Endothelial cell of umbilical vein (primary cell): ENCODE measurements around the gene AGAP9. TPM values are rescaled to one million over a fixed set of nuclear protein-coding genes. Genes with fewer than 3 reads are reported as not detected.

Source experiments
- BruUV-seq: library from RNA; stranded (reverse); fragments of 400-500 nt; replicated peaks from 2 replicates; lab custom pipeline; 2021; lab: Mats Ljungman, UMichigan
- CTCF ChIA-PET: fragments of 300-600, 350-600 bp; sonication (Branson Sonifier 250); formaldehyde crosslinking; loops from one replicate; lab custom pipeline; 2021; ENCODE audit warnings: antibody characterized with exemption, inconsistent platforms; lab: Charles Lee
- POLR2A ChIA-PET: fragments of 300-600, 350-600 bp; sonication (Branson Sonifier 250); formaldehyde crosslinking; loops from one replicate; lab custom pipeline; 2021; ENCODE audit warnings: antibody characterized with exemption, inconsistent platforms; lab: Charles Lee
- DNase-seq: peaks from one replicate; pipeline ENCODE4 v3.0.0-alpha.2; 2011; ENCODE audit warnings: low read depth, low spot score
- FAIRE-seq: peaks from 2 replicates; lab custom pipeline; 2011; peaks lifted over from hg19 to GRCh38; lab: Jason Lieb, UNC
- H2AFZ ChIP-seq: 2 replicates; pipeline ENCODE4 v1.6.0; 2012; ENCODE audit warnings: low read depth, low read length, control low read depth, inconsistent platforms
- H3K27ac ChIP-seq: 2 replicates; pipeline ENCODE4 v1.5.1; 2011; ENCODE audit warnings: low read depth, mild to moderate bottlenecking, control low read depth, low read length, moderate library complexity; ENCODE audit not compliant: insufficient read depth
- H3K27me3 ChIP-seq, 2 experiments: 2 replicates each; pipeline versions ENCODE4 v1.6.0 to v1.6.1; 2011; ENCODE audit warnings: low read length in 2 of 2, mixed read lengths in 1 of 2; ENCODE audit not compliant: control insufficient read depth in 2 of 2, insufficient read depth in 2 of 2
- H3K36me3 ChIP-seq, 2 experiments: 2 replicates in 1 of 2; 3 replicates in 1 of 2; pipeline ENCODE4 v1.5.1; 2011; ENCODE audit warnings: low read length in 2 of 2, mild to moderate bottlenecking in 1 of 2, moderate library complexity in 1 of 2; ENCODE audit not compliant: control insufficient read depth in 2 of 2, insufficient read depth in 2 of 2; ENCODE audit errors: extremely low read depth in 1 of 2
- H3K4me1 ChIP-seq: 3 replicates; pipeline ENCODE4 v1.5.1; 2011; ENCODE audit warnings: mild to moderate bottlenecking, low read length; ENCODE audit not compliant: control insufficient read depth, insufficient read depth; ENCODE audit errors: extremely low read depth
- H3K4me2 ChIP-seq: 2 replicates; pipeline ENCODE4 v1.6.1; 2011; ENCODE audit warnings: low read length, control low read depth, mixed read lengths; ENCODE audit not compliant: insufficient read depth
- H3K4me3 ChIP-seq, 3 experiments: fragments of 200-600 bp in 1 of 3; sonication (generic), shearing (Covaris generic) in 1 of 3; replicated peaks in 1 of 3; 2 replicates each; pipeline ENCODE4 v1.5.1; 2011 to 2016; ENCODE audit warnings: control low read depth in 3 of 3, low read length in 3 of 3, mild to moderate bottlenecking in 2 of 3, inconsistent platforms in 1 of 3, low read depth in 1 of 3, moderate library complexity in 1 of 3; ENCODE audit not compliant: insufficient read depth in 1 of 3
- H3K79me2 ChIP-seq: 2 replicates; pipeline ENCODE4 v1.6.0; 2012; ENCODE audit warnings: low read length, inconsistent platforms; ENCODE audit not compliant: control insufficient read depth, insufficient read depth
- H3K9ac ChIP-seq: replicated peaks from 2 replicates; pipeline ENCODE3; 2011; ENCODE audit warnings: low read length, control low read depth; ENCODE audit not compliant: insufficient read depth; ENCODE audit errors: extremely low read depth
- H3K9me1 ChIP-seq: replicated peaks from 3 replicates; pipeline ENCODE4 v1.6.0; 2011; ENCODE audit warnings: mild to moderate bottlenecking, low read length; ENCODE audit not compliant: control insufficient read depth, insufficient read depth; ENCODE audit errors: extremely low read depth
- H3K9me3 ChIP-seq: replicated peaks from 2 replicates; pipeline ENCODE4 v1.5.1; 2012; ENCODE audit warnings: low read length, inconsistent platforms; ENCODE audit not compliant: control insufficient read depth, insufficient read depth
- H4K20me1 ChIP-seq: replicated peaks from 2 replicates; pipeline ENCODE3; 2011; ENCODE audit warnings: mild to moderate bottlenecking, low read length; ENCODE audit not compliant: control insufficient read depth, insufficient read depth; ENCODE audit errors: extremely low read depth
- CTCF ChIP-seq, 2 donors: IDR thresholded peaks; 1 replicate in 1 of 2; 2 replicates in 1 of 2; pipeline ENCODE4 v1.5.1; 2011; ENCODE audit warnings: low read length in 2 of 2, mild to moderate bottlenecking in 2 of 2, moderate library complexity in 2 of 2, control low read depth in 1 of 2, inconsistent platforms in 1 of 2, low read depth in 1 of 2; ENCODE audit not compliant: insufficient read depth in 1 of 2; ENCODE audit errors: extremely low read depth in 1 of 2
- EZH2 ChIP-seq: IDR thresholded peaks from 2 replicates; pipeline ENCODE4 v1.6.1; 2012; ENCODE audit warnings: borderline replicate concordance, low read depth, mild to moderate bottlenecking, moderate library complexity, low read length, inconsistent platforms; ENCODE audit not compliant: severe bottlenecking
- FOS ChIP-seq: IDR thresholded peaks from 2 replicates; pipeline ENCODE4 v1.6.1; 2011; ENCODE audit warnings: mild to moderate bottlenecking, low read length, moderate library complexity, borderline replicate concordance; ENCODE audit not compliant: insufficient read depth
- GATA2 ChIP-seq: IDR thresholded peaks from 2 replicates; pipeline ENCODE4 v1.7.0; 2011; ENCODE audit warnings: low read depth, mild to moderate bottlenecking, moderate library complexity, mixed read lengths, low read length; ENCODE audit not compliant: insufficient read length, insufficient read depth
- JUN ChIP-seq: IDR thresholded peaks from 2 replicates; pipeline ENCODE4 v1.6.1; 2011; ENCODE audit warnings: borderline replicate concordance, low read depth; ENCODE audit not compliant: insufficient read length, insufficient read depth
- MAX ChIP-seq: IDR thresholded peaks from 2 replicates; pipeline ENCODE4 v1.6.1; 2011; ENCODE audit not compliant: insufficient read depth, insufficient read length
- MYC ChIP-seq: IDR thresholded peaks from one replicate; pipeline ENCODE4 v1.6.1; 2011; ENCODE audit warnings: mild to moderate bottlenecking, low read depth, low read length
- POLR2A ChIP-seq: IDR thresholded peaks from 2 replicates; pipeline ENCODE4 v1.6.1; 2012; ENCODE audit warnings: low read depth, mild to moderate bottlenecking, control low read depth, low read length
- POLR2AphosphoS5 ChIP-seq: IDR thresholded peaks from 2 replicates; pipeline ENCODE4 v1.6.1; 2012; ENCODE audit warnings: low read depth, mild to moderate bottlenecking, control low read depth, low read length, moderate library complexity; ENCODE audit not compliant: insufficient read depth
- dilution Hi-C: fragments of 300-500 bp; cut with MboI; formaldehyde crosslinking; loops from one replicate; pipeline ENCODE4 v1.15.0; 2019; ENCODE audit warnings: low sequenced_read_pairs; ENCODE audit not compliant: extremely low pct_ligation_motif_present
- intact Hi-C: fragments of 100-400 bp; cut with micrococcal nuclease; formaldehyde crosslinking; loops from one replicate; pipeline ENCODE4 v1.10.0; 2022
- polyA plus RNA-seq, 4 experiments: library from polyadenylated mRNA; depleted of rRNA in 3 of 4; stranded (reverse) in 3 of 4; unstranded in 1 of 4; fragments of >200 nt; gene quantifications; 2 replicates each; pipeline versions ENCODE4 v1.2.1 to v1.2.3, GENCODE V29; 2011 to 2012; ENCODE audit warnings: missing spikeins in 1 of 4
- total RNA-seq: library from RNA; stranded (reverse); gene quantifications from 2 replicates; pipeline ENCODE4 v1.2.3, GENCODE V29; 2021

Gene AGAP9
- total and polyA plus RNA-seq, 2 donors (not counting 3 experiments of a cell fraction or from before 2014, with no cell fraction given), result 9.9 to 14.4 TPM

- Histone ChIP-seq H3K4me3 (no peak overlapping the region), H3K4me1 (no peaks in the 10 kb centered on the region), H3K9me1 (no peaks in the 10 kb centered on the region), H4K20me1 (no peaks in the 10 kb centered on the region), H3K4me2 (no peak overlapping the region), H3K36me3 (no peaks in the 10 kb centered on the region), H3K79me2 (no peaks in the 10 kb centered on the region), H3K27ac (no peak overlapping the region), H2AFZ (no peak overlapping the region), H3K9me3 (no peaks in the 10 kb centered on the region), H3K9ac (no peak overlapping the region), H3K27me3 (no peaks in the 10 kb centered on the region)
- ChIA-PET POLR2A (no interaction called here), CTCF (no interaction called here)
- DNase-seq, result no peak
- FAIRE-seq, result no peak
- BruUV-seq, result no TSS peak
- intact Hi-C loops (no loop called here), dilution Hi-C loops (no loop called here)
- TF ChIP-seq FOS, result no peak
- no peak for TF ChIP-seq EZH2
- no peak for TF ChIP-seq POLR2A
- no peak for TF ChIP-seq CTCF (IDR thresholded peaks at IDR 0.05; ENCODE audit: extremely low read depth in 1 of 2, insufficient read depth in 1 of 2, low read depth in 1 of 2, low read length in 2 of 2)
- TF ChIP-seq POLR2AphosphoS5, result no peak
- no peak for TF ChIP-seq MAX
- TF ChIP-seq MYC, result no peak
- TF ChIP-seq GATA2, result no peak
- TF ChIP-seq JUN, result no peak
Measured at GRCh38 chr10:47457528-47457820, 66.0 kb downstream of the AGAP9 start.
